Measurements from ENCODE around the gene CLSTN1.

The CLSTN1 gene

DNA sequence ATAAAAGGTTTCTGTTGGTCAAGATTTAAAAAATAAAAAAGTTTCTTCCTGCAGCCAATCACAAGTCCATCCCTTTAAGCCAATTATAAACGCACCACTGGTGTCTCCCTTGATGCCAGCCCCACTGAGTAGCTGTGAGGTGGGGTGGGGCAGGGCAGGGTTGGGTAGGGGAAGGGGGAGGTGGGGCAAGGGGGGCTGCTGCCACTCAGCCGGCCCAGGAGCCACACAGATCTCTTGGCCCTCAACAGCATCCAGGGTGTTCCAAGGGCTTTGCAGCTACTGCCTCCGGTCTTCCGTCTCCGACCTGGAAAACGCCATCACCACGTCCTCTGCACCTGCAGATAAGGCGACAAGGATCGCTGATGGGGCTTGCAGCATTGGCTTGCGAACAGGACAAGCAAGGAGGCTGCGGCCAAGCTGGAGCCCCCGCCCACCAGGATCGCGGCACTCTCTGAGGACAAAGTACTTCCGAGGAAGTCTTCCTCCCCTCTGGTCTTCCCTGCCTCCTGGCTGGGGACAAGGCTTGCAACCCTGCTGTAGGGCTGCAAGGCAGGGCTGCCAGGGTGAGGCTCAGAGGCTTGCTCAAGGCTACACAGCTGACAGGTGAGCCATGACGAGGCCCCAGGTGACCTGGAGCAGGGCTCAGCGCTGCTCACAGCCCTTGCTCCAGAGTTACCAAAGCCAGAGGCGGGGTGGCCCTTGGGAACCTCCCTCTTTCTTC is 26.8 kb upstream of the CLSTN1 start:
- no peak for DNase-seq

DNA sequence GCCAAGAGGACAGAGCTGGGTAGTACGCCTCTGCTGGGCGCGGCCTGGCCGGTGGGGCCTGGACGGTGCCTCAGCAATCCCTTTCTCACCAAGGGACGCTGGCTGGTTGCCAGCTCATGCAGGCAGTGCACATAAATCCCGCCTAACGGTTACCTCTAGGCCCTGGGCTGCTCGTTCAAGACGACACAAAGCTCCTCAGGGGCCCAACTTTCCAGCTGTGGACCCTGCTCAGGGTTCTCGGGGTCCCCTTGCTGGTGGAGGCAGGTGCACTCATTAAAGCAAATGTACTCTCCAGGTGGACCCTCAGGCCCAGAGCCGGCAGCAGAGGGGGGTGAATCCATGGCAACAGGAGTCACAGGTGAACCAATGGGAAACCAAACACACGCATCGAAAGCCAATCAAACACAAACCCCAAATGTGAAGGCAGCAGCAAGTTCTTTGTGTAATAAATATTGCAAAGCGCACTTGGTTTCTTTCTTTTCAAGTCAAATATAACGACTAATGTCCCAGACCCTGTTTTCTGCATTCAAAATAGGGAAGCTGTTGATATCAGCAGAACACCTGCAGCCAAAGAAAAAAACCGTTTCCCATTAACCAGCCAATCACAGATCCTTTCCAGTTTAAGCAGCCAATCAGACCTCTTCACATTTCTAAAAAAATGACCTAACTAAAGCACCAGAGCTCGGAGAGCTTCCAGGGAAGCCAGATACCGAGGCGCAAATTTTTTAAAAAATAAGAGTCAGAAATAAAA is 26.1 kb upstream of the CLSTN1 start:
- no peak for DNase-seq

DNA sequence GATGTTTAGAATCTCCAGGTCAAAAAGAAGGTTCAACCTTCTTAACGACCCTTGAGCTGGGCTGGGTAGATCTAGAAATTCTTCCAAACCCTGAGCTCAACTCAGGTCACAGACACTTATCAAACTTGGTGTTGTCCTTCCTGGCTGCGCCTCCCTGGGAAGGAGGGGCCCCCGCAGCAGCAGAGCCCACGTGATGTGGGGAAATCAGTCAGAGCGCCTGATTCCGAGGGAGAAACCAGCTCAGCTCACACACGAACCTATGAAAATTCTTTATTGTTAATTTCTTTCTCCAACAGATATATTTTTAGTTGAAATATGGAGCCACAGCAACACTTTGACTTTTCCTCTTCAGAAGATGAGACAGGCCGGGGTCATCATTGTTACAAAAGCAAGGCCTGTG is 24.3 kb upstream of the CLSTN1 start:
- no peak for DNase-seq

DNA sequence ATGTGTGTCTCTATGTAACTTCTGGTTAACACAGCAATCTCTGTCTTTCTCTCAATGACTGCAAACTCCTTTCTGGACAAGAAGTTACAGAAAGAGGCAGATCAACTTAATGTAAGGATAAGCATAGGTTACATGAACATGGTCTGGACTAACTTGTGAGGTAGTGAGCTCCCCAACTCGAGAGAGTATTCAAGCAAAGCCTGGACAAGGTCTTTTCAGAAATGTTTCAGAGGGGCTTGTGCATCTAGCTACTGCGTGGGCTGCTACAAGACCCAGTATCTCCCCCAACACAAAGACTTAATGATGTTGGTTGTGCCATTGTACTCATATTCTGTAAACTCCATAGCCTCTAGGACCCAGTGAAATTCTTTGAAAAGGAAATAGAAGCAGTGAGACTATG is 23.5 kb upstream of the CLSTN1 start:
- no peak for DNase-seq

DNA sequence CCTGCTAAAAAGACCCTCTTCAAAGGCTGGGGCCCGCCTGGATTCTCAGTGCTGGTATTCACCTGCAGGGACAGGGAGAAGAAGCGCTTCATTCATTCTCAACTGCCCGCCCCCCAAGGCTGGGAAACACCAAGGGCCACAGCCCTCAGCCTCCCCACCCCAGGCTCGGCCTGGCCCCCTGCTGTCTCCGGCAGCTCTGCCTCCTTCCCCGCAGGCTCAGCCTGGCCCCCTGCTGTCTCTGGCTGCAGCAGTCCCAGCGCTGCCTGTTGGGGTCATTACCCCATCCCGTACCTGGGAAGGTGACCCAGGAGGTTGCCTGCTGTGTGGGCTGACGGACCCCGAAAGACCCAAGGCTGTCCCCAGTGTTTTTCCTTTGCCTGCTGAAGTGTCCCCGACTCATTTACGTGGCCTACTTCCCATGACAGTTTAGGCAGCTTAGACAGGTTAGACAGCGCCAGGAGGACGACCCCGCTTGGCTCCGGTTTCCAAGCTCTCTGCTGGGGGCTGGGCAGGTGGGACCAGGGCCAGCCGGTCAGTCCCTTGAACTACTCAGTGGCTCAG is 22.9 kb upstream of the CLSTN1 start:
- no peak for DNase-seq

DNA sequence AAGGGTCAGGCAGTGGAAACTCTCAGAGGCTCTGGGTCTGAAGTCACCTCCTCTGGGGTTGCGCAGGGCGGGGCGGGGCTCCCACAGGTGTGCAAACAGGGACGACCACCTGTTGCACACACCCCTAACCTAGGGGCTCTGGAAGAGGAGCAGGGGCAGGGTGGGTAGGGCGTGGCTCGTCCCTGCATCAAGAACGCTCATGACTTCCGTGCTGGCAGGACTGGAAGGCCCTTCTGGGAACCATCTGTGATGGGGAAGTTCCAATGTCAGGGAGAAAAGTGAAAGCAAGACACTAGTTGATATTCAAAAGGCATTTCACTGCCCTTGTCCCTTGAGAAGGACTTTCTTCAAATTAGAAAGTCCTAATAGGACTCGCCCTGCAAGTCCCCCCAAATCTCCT is 22.1 kb upstream of the CLSTN1 start:
- DNase-seq, result no peak

DNA sequence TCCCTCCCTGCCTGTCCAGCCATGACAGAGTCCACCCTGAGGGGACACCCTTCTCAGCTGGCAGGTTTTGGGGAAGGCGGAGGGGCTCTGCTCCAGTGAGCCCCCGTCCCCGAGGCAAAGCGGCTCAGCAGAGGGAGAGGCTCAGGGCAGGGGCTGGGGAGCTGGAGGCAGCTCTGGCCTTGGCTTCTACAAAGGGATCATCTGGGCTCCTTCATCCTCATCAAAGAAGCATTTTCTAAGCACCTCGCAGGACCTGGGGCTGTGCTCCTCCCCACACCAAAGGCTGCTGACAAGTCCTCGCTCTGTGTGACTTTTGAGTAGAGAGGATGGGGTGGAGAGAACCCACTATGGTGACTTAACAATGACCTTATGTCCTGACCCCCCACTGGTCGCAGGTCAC is 21.0 kb upstream of the CLSTN1 start:
- no peak for DNase-seq

DNA sequence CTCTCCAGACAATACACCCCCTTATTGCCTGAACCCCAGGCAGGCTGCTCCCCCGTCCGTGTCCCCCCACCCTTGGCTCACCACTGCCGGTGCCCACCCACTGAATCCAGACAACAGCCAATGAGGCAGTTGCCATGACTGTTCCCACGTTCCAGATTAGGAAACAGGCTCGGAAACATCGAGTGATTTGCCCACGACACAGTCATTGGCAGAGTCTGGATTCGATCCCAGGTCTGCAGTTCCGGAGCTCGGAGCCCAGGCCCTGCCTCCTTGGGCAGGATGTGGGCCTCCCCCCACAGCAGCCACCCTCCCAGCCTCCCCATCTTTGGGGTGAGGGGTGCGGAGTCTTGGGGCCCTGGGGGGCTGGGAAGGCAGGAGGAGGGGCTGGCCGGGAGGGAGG is 20.3 kb upstream of the CLSTN1 start:
- no peak for DNase-seq

DNA sequence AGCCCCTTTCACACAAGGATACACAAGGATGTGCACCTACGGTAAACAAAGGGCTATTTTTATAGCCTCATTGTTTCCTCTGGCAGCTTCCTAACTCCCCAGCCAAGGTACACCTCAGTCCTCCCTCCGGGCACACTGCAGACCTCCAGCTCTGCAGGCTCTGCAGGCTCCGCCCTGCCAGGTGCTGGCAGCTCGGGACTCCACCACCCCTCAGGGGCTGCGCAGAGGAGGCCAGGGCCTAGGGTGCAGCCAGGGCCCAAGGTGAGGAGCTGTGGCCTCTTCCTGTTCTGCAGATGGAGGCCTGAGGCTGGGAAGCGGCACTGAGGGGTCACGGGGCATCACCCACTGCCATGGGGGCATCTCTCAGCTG is 19.8 kb upstream of the CLSTN1 start:
- DNase-seq, result no peak

DNA sequence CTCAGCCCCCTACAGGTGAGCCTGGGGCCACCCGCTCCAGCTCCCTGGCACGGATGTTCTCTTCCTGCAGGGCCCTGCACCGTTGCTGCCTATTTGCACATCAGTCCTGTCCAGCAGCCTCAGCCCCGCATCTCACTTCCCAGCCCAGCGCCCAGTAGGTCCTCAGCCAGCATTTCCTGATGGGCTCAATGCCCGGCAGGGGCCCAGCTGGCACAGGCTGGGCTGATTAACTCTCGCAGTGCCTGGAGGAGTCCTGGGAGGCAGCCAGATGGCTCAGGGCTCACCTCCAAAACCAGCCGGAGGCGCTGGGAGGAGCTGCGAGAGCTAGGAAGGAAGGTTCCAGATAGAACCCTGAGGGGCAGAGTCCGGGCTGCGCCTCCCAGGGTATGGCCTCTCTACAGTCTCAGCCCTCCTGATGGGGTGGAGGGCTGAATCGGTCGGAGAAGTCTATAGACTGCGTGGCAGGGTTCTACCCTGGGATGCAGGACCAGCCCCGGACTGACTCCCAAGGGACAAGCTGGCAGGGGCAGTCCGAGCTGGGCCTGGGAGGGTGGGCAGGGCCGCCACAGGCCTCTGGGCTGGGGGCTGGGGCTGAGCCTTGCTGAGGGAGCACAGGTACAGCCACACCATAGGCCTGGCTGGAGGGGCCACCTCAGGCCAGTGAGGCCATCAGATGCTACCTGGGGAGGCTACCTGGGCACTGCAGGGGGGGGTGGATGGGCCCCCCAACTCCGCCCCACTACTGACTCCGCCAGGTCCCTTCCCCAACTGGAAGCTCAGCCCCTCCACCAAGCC is 19.2 kb upstream of the CLSTN1 start:
- no peak for DNase-seq

DNA sequence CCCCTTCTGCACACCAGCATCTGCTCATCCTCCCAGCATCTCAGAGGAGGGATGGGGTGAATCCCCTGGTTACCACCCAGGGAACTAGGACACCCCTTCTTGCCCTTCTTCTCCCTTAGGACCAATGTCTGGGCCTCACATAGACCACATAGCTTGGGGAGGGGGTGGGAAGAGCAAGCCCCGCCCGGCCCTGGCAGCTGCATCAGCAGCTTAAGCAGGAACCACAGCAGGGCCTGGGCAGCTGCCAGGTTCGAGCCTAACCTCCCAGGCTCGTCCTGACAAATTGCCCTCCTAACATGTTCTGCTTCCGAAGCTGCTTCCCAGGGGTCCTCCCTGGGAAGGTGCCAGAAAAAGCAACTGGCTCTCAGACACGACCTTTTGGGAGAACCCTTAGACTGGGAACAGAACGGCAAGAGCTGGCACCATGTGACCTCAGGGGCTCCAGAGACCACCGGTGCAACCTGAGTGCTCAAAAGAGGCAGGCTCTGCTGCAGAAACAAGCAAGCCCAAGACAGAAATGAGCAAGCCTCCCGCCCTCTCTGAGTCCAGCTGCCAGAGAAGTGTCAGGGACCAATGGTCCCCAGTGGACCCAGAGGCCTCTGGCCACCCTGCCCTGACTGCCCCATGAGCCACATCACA is 18.4 kb upstream of the CLSTN1 start:
- DNase-seq, result no peak

DNA sequence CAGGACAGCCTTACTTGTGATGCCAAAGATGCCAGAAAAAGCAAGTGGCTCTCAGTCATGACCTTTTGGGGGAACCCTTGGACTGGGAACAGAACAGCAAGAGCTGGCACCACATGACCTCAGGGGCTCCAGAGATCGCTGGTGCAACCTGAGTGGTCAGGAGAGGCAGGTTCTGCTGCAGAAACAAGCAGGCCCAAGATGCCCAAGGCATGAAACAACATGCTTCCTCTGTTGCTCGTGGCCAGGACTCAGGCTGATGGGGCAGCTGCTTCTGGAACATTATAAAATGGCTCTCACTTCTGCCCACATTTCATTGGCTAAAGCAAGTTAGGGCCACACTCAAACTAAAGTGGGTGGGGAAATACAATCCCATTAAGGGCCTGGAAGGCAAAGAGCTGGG is 17.7 kb upstream of the CLSTN1 start:
- no peak for DNase-seq

DNA sequence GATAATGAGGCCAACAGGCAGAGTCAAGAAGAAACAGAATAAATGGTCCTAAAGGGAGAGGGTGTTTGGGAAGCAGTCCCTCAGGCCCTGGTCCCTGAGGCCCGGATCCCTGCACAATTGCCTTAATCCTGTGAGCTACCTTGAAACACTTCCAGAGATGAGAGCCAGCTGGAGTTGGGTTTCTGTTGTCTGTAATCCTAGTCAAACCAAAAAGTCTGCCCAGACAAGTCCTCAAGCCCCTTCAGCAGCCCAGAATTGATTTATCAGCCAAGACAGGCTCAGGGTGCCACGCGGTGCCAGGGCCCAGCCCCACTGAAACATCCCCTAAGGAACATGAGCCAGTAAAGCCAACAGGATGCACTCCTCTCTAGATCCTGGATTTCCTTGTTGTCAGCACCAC is 16.4 kb upstream of the CLSTN1 start:
- DNase-seq, result no peak

DNA sequence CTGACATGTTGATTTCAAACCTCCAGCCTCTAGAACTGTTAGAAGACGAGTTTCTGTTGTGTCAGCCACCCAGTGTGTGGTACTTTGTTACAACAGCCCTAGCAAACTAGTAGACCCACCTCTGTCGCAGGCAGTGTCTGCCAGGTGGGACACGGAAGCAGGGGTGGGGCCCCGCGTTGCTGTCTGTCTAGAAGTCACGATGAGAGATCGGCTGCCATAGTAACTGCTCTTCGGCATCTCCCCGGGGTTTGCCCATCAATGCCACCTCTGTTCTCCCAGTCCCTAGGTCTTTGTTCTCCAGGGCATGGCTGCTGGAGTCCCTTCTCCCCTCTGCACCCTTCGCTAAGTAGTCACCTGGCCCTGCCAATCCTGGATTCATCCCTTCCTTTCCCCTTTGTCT is 15.2 kb upstream of the CLSTN1 start:
- DNase-seq, result no peak

DNA sequence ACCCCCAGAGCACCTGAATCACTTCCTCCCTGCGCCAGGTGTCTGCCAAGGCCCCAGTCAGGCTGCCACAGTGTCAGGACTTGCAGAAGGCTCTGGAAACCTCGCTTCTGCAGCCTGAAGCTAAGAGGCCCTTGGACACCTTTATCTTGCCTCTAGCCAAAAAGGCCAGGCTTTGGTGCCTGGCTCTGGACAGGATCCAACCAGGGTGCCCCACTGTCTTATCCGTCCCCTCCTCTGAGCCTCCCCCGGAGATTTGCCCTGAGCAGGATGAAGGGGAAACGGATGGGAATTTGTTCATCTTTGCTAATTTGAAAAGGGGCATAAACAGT is 12.8 kb upstream of the CLSTN1 start:
- no peak for DNase-seq

DNA sequence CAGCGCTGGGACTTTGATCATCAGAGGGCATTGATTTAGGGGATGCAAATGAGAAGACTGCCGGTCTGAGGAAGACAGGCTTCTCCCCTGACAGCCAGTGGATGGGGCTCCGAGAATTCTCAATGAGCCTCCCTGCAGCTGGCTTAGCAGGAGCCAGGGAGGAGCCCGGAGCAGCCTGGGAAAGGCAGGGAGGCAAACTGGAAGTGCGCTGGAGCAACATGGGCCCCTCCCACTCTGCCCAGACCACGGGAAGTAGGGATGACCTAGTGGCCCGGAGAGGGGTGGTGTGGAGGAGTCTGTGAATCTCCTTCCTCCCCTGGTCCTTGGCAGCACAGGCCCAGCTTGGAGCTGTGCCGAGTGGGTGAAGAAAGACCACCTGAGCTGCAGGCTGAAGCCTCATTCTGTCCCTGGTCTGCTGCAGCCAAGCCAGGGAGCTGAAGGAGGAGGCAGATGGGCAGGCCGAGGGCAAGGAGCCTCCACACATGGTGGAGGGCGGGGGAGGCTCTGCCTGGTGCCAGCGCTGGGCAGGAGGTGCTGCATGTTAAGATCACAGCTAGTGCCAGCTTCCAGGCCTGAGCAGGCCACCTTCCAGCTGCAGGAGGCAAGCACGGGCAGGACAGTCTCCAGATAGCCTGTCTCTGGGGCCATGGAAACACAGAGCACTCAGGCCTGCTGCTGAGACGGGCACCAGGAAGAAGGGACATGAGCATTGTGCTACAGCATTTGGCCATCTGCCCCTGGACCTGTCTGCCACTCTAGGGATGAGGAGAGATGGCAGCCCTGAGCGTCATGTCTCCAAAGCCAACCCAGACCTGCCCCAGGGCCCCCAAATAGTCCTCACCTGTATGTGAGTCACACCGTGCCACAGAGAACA is 12.2 kb upstream of the CLSTN1 start:
- no peak for DNase-seq

DNA sequence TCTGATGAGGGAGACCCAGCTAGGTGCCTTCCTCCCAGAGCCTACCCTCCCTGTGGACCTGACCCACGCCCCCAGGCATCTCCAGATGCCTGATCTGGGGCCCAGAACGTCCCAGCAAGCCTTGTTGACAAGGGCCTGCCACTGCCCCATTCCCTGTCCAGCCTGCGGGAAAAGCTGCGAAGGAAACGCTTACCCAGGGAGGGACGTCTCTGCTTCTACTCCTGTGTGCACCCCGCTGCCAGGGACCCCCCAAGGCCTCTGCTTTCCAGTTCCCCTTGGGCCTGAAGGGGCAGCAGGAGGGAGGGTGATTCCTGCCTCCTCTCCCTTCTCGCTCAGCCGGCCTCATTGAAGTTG is 11.6 kb upstream of the CLSTN1 start:
- no peak for DNase-seq

DNA sequence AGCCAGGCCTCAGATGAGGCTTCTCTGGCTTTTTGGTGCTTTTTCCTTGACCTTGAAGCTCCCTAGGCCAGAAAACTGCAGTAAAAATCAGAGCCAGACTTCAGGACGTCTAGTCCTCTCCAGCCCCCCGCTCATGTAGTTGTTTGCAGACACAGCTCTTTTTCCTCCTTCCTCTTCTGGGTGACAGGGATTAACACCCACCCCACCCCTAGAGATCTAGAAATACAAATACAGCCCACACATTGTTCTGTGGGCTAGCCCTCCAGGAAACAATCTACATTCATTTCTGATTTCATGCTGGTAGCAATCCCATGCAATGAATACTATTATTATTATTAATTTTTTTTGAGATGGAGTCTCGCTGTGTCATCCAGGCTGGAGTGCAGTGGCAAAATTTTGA is 9.9 kb upstream of the CLSTN1 start:
- no peak for DNase-seq

DNA sequence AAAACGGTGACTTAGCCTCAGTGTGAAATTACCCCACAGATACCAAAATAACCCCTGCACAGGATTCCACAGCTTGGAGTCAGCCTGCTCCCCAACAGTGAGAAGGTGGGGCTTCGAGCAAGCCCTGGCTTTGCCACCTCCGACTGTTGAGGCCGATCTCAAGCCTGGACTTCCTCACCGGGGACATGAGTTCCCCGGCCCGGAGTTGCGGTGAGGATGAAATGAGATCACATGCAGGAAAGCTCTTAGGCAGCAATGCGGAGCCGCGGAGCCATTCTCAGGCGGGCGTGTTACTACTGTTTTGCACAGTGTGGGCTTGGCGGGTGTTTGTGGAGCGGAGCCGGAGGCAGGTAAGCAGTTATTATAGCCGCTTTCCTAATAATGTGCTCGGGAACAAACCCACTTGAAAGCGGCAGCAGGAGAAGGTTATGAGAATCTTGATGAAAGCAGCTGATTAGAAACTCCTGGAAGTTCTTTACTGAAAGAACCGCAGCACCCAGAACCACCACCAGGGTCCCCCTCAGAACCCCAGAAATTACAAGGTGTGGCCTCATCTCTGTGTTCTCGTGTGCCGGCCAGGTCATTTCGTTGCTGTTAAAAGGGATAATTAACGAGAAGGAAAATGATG is 3.9 kb upstream of the CLSTN1 start:
- no peak for DNase-seq

DNA sequence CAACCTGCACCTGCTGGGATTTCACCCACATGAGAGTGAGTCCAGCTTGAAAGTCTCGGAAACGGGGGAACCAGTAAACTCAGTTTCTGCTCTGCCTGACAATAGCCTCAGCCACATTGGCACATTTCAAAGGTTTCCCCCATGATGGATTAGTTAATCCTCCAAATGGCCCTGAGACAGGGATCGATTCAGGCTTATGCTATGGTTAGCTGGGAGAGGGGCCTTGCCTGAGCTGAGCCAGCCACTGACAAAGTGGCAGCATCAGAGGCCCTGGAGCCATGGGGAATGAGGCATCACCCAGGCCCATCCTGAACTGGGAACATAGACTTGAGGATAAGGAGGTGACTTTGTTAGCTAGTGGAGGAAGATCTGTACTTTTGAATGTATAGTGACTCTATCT is 2.9 kb upstream of the CLSTN1 start:
- no peak for DNase-seq

DNA sequence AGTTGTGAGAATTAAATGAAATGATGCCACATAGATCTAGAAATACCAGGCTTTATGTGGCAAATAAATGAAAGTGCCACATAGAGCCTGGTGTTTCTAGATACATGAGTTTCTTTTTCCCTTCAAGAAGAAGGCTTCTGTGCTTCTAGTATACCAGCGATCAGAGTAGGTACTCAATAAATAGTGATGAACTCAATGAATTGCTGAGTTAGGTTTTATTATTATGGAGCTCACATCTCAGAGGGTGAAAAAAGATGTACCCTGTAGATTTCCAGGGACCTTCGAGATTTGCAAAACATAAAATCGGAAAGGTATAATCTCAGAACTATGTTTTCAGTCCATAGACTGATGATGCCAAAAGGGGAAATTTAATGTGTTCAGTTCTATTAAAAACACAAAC is 2.3 kb upstream of the CLSTN1 start:
- DNase-seq, result no peak

Data from activated CD4-positive, alpha-beta T cell treated with anti-CD3 and anti-CD28 coated beads for 4 hours (primary cell).